Brain pericyte (primary cell): ENCODE results near the gene ABLIM2.

Experiments
- DNase-seq: peaks from one replicate; pipeline ENCODE4 v3.0.0-alpha.2; 2012; ENCODE audit warnings: low read depth, low spot score

ABLIM2 gene

DNA sequence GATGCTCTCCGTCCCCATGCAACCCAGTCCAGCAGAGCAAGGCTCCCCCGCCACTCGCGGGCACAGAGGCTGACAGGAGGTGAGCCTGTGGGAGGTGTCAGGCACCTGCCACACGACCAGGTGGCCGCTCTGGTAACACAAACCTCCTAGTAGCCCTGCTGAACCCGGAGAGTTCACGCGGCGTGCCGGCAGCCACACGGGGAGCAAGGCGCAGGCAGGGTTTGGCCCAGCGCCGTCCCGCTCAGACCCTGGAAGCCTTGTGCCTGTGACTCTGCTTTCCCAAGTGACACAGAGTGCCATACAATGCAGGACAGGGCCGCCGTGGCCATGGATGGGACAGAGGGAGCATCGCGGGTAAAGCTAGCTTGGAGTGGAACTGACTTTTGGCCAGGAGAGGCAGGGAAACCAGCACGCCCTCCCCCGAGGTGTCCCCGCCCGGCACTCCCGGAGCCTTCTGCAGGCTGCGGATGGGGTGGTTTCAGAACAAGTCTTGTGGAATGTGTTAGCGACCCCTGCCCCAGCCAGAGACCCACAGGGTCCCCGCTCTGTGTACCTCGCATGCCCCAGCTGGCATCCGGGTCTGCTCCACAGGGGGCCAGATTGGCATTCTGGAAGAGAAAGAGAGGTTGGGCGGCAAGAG, 174.2 kb downstream of the ABLIM2 start:
- no peak for DNase-seq

DNA sequence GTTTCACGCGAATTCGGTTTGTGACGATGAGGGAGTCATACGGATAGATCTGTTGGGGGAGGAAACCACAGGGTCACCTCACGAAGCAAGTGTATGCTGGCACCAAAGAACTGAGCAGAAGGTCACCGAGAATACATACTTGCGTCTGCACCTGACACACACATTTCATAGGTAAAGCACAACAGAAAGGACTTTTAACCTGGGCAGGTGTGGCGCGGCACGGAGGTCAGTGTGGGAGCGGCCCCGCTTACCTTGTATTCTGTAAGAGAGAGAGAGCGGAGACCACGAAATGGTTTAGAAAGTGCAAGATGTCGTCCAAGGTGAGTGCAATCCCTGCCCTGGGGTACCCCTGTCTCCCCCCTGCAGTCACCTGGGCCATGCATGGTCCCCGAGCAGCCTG, 175.3 kb downstream of the ABLIM2 start:
- DNase-seq: no peak

DNA sequence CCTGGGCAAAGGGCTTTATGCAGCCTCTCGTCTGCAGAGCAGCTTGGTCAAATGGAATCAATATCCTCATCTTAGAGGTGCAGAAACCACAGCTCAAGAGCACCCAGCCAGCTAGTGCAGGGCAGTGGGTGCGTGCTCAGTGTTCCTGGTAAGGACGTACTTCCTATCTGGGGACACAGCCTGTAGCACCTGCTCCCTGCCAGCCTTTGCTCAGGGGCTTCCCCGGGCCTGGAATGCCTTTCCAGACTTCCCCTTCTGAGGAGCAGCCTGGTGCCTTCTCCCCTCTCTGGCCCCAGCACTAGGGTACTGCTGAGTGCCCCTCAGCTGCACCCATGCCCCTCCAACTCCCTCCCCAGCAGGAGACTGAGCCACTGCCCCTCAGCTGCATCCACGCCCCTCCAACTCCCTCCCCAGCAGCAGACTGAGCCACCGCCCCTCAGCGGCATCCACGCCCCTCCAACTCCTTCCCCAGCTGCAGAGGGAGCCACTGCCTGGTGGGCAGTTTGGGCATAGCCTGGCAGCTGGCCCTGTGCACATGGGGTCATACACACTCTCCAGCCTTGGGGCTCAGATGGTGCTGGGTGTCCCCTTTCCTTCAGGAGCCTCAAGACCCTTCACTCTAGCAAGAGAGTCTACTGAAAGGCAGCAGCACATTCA, 176.7 kb downstream of the ABLIM2 start:
- DNase-seq: no peak

DNA sequence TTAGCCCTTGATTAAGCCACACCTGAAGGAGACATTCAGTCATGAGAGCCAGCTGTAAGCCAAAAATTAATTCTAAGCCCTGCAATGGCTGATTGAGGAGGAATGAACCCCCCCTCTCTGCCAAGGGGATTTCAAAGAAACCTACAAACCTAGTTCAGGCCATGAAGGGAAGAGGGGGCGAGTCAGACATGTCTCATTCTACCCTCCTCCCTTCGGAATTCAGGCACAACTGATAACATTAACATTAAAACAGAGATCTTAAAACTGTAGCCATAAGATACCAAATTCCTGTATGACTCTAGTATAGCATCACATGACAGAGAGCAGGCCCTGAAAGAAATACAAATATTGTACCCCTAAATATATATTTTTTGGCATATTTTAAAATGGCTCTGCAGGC, 178.6 kb downstream of the ABLIM2 start:
- DNase-seq: no peak

DNA sequence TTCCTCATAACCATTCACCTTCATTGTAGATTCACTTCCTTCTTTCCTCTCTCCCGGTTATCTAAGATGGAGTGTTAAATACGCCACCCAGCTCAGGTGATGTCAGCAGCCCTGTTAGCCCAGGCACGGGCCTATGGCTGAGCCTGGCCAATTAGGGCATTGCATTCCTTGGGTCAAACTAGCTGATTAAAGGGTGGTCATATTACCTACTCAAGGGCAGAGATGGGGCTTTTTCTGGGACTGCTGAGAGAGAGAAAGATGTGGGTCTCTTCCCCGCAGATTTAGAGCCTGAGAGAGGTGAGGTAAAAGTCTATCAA, 179.0 kb downstream of the ABLIM2 start:
- DNase-seq: no peak

DNA sequence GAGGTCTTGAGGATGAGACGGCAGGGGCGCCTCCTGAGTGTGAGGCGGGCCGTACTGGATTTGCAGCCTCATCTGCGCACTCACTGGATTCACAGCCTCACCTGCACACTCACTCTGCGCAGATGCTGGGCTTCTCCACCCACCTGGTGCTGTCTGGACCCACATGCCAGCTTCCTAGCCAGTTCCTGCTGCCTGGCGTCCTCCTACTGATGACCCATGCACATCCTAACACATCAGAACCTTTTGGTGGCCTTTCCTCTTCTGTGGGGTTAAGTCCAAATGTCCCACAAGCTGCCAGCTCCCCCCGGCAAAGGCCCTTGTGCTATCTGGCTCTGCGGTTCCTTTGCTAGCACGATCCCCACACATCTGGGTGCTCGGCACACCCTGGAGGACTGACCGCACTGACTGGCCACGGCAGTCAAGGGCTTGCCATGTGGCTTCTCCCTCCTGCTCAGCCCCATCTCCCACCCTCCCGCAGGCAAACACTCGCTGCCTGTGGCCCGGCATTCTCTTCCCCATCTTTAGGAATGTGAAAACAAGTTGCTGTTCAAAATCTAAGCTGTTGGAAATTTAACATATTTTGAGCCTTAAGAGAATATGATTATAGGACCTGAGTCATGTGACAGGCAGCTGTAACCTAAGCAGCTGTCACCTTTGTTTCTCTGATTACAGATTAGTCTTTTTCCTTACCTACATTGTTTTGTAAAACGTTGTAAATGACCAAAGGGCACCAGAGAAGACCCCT, 179.5 kb downstream of the ABLIM2 start:
- DNase-seq: no peak

DNA sequence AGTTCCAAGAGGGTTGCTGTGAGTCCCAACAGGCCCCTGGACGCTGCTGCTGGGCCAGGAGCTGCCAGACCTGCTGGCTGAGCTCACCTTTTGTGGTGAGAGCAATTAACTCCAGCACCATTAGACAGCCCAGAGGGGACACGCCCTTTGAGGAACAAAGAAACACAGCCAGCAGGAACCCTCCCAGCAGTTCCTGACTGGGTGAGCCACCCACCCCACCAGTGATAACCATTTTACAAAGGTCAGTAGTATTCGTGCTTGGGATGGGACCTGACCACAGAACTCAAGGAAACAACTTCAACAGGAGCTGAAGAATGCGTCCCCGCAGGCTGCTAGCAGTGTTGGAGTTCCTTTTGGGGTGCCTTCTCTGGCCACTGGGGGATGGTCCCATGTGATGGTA, 180.1 kb downstream of the ABLIM2 start:
- DNase-seq: no peak

DNA sequence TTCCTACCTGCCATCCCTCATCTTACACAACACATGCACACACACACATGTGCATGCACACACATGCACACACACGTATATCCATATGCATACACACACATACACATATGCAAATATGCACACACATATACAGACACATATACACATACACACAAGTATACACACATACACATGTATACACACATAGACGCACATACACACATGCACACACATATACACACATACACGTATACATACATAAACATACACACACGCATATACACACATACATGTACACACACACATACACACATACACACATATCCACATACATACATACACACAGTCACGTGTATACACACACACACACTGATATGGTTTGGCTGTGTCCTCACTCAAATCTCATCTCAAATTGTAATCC, 182.0 kb downstream of the ABLIM2 start:
- no peak for DNase-seq

DNA sequence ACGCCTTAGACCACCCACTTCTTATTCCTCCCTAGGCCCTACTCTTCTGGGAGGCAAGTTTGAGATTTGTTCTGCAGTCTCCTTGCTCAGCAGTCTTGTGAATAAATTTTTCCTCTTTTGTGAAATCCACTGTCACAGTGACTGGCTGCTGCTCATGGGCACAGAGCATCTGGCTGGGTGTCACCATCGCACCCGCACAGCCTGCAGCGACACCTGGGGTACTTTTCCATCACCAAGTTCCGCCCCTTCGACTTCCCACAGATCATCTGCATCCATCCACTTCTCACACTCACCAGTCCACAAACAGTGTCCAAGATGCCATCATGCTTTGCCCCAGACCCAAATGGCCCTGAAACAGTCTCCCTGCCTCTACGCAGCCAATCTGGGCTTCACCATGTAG, 182.6 kb downstream of the ABLIM2 start:
- no peak for DNase-seq

DNA sequence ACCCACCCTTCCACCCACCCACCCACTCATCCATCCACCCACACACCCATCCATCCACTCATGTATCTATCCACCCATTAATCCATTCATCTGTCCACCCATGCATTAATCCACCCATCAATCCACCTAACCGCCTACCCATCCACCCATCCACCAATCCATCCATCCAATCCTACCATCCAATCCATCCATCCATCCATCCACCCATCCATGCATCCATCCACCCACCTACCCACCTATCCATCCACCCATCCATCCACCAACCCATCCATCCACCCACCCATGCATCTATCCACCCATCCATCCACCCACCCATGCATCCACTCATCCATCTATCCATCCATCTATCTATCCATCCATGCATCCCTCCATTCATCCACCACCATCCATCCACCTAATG, 184.2 kb downstream of the ABLIM2 start:
- DNase-seq: no peak

DNA sequence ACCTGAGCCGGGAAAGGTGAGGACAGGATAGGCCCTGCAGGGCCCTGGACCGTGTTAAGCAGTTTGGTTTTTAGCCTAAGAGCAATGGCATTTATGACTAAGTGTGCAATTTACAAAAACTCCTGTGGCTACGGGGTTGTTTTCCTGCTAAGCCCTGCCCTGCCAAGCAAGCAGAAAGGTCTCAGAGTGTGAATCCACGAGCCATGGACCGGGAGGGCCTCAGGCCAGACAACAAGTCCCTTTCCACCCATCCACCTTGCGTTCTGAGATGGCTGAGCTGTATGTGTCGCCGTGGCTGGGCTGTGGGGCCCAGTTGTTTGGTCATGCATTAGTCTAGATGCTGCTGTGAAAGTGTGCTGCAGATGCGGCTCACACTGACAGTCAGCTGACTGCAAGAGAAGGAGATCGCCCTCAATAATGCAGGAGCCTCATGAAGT, 185.1 kb downstream of the ABLIM2 start:
- no peak for DNase-seq

DNA sequence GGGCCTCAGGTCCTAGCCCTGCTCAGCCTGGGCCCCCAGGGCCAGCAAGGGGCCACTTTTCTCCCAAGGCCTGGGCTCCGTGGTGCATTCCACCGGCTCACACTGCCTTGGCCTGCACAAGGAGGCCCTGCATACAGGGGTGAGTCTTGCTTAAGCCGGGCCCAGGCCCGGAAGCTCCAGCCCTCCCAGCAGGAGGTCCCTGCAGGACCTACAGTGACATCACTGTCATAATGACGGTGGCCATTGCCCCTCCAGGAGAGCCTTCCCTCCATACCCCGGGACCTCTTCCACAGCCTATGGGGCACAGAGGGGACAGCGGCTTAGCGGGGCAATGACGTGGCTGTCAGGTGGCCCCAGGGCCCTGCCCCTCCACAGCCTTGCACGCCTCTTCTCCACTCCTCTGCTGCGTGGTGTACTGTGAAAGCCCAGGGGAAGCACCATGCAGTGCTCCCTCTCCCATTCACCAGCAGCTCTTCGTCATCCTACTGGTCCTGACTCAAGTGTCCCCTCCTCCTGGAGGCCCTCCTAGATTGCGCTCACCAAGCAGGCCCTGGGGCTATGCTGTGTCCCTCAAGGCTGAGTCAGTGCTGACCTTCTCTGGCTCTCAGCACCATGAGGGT, 186.6 kb downstream of the ABLIM2 start:
- no peak for DNase-seq

DNA sequence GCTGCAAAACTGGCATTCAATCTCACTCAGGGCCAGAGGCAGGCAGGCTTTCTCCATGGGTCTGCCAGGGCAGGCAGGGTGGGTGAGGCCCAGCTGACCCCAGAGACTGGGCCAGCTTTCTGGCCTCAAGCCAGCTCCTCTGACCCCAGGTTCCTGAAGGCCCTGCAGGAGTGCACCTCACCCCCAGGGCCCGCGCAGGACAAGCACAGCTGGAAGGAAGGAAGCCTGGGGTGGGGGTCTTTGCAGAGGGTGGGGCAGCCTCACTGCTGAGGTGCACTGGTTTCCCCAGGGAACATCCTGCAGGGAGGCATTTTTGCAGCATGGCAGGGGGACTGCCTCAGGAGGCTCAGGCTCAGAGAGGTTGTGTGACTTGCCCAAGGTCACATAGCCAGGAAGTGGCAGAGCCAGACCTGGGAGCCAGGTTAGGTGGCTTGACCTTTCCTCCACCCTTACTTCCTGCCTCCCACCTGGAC, 187.4 kb downstream of the ABLIM2 start:
- DNase-seq: no peak

DNA sequence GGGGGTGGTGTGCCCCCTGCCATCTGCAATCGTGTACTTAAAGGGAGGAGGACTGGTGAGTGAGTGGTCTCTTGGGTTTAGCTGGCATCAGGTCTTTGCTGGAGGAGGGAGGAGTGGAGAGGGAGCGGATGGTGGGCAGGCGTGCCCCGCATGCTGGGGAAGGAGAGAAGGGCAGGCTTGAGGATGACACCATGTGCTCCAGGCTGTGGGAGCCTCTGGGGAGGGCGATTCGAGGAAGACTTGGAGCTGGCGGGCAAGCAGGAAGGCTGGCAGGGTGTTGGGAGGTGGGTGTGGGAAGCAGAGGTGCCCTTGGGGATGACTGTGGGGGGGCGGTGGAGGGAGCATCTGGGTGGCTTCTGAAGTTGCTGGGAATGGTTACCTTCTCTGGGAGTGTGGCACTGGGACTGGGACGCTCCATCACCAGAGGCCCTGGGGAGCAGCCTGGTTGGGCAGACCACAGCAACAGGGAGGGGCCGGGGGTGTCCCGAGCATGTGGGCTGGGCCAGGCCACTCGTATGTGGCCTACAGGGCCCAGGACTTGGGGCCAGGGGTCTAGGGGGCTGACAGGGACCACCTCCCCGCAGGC, 188.2 kb downstream of the ABLIM2 start:
- no peak for DNase-seq

DNA sequence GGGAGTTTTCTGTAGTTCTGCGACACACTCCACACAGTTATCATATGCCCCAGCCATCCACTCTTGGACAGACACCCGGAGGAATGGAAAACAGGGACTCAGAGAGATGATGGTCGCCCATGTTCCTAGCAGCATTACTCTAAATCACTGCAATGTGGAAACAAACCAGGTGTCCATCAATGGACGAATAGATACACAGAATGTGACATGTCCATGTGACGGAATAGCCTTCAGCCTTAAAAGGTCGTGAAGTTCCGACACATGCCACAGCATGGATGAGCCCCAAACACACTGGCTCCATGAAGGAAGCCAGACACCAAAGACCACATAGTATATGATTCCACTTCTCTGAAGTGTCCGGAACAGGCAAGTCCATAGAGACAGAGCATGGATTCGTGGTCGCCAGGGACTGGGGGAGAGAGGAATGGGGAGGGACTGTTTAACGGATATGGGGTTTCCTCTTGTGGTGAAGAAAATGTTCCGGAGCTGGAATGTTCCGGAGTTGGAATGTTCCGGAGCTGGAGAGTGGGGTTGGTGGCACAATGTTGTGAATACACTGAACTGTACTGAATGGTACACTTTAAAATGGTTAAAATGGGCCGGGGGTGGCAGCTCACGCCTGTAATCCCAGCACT, 190.2 kb downstream of the ABLIM2 start:
- no peak for DNase-seq

DNA sequence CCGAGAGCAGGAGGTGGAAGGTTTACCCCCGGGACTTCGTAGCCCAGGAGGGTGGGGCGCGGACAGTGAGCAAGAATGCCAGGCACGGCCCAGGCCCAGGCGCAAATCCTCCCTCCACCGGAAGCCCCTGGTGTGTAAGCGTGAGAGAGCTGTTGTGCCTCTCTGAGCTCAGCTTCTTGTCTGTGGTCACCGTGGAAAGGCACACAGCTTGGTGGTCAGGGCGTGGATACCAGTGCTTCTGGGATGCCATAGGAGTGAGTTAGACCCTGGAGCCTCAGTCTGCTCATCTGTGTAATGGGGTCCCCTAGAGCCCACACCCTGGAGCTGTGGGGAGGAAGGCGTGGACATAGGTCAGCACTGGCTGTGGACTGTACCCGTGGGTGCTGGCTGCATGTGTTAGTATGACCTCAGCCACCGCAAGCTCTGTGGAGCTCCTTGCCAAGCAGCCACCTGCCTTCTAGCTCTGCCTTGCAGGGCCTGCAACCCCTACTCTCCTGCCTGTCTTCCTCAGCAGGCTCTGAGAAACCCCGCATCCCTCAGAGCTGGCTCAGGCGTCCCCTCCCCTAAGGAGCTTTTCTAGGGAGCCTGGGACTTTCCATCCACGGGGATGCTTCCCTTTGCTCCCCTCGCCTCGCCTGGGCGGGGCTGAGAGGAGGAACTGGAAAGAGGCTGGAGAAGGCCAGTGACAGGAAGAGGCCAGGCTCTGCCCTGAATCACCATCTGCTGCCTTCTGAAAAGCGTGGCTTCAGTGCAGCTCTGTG, 190.9 kb downstream of the ABLIM2 start:
- DNase-seq: no peak

DNA sequence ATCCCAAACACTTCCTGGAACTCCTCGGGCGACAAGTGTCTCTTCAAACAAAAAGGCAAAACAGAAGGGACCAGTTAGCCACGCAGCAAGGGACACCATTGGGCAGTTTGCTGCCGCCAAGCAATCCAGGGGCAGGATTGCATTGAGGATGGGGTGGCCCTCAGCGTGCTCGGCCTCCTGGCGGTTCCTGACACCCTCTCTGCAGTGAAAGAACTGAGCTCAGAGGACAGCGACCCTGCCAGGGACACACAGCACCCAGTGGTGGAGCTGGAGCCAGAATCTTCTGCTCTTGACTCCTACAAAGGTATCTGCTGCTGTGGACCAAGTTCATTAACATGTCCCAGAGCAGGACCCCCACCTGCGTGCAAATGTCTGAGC, 191.6 kb downstream of the ABLIM2 start:
- no peak for DNase-seq

DNA sequence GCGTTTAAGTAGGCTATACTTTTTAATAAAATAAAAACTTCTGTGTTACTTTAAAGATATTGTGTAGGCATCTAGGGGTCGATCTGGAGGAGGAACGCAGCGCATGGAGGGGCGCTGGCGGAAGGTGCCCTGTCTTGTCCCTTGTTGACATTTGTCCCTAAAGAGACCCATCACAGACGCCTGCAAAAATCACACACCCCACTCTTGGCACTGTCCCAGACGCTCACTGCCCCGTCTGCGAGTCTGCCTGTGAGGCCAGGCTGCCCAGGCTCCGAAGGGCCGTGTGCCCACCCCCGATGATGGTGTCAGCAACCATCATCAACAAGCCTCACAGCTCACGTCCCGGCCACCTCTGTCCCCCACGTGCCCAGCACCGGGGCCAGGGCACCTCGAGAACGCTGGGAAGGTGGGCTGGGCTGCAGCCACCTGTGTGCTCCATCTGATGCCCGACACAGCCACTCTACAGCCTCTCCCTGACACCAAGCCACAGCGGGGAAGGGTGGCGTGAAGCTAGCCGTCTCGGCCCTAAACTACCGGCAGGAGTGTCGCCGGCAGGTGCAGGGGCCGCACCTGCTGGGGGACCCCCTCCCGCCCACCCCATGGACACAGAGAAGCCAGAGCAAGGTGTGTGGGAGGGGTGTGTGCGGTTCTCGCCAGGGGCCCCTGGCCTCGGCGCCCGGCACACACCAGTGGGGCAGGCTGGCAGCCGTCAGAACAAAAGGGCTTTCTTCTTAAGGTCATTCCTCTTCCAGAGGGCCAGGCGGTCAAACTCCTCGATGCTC, 192.1 kb downstream of the ABLIM2 start:
- DNase-seq: no peak

DNA sequence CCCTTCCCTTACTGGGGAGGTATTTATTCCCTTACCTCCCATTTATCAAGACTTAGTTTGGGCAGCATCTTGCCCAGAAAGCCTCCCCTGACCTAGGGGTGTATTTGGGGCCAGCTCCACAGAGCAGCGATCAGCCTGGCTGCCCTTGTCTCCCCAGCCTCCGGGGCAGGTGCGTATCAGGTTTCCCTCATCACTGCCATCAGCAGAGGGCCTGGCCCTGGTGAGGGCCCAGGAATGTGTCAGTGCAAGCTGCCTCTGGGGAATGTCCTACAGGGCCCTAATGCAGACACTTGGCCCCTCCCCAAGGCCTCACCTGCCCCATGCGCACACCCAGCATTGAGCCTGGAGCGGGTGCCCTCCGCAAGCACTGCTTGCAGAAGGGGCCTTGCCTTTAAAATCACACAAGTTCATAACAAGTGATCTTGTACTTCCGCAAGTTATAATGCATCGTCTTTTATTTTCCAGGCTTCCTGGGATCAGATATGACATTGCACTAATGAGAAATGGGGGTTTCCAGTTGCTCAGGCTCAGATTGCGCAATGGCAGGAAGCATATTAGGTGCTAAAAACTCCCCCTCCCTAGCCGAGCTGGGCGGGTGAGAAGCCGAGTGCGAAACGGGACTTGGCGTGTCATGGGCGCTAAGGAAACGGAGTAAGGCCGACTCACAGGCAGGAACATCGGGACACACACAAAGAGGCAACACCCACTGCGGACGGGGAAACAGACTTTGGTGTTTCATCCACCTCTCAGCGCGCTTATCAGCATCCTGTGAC, 193.5 kb downstream of the ABLIM2 start:
- no peak for DNase-seq
